Measurements from ENCODE around the gene DNLZ.
"Not testable (repeated sequence)": the region's sequence is repeated elsewhere in the genome, so short reads cannot be mapped to it uniquely, and the experiment has no call there.

DNLZ gene

GRCh38 chr9:136326061-136326760, 37.3 kb downstream of the DNLZ start:
- no peaks in the 10 kb centered on the region for H3K36me3 ChIP-seq (ENCODE audit: control insufficient read depth, insufficient read depth, low read length)
- H3K4me1 ChIP-seq (ENCODE audit: control insufficient read depth, insufficient read depth, low read length, poor library complexity, severe bottlenecking), result peaks cover 11% of the 10 kb centered on the region
- no peak overlapping the region for H3K4me3 ChIP-seq (ENCODE audit: insufficient read depth, low read depth, low read length, poor library complexity, severe bottlenecking)
- no peaks in the 10 kb centered on the region for H3K27me3 ChIP-seq (replicated peaks; ENCODE audit: control insufficient read depth, insufficient read depth, low read length, poor library complexity, severe bottlenecking)
- H3K27ac ChIP-seq (ENCODE audit: insufficient read depth, low read length, poor library complexity, severe bottlenecking), result no peak overlapping the region
- no peaks in the 10 kb centered on the region for H3K9me3 ChIP-seq (ENCODE audit: control insufficient read depth, low read length)
- no peak for DNase-seq

- Histone ChIP-seq H3K36me3 (ENCODE audit: control insufficient read depth, insufficient read depth, low read length) (no peaks in the 10 kb centered on the region), H3K4me3 (ENCODE audit: insufficient read depth, low read depth, low read length, poor library complexity, severe bottlenecking) (no peak overlapping the region), H3K27ac (ENCODE audit: insufficient read depth, low read length, poor library complexity, severe bottlenecking) (no peak overlapping the region), H3K27me3 (replicated peaks; ENCODE audit: control insufficient read depth, insufficient read depth, low read length, poor library complexity, severe bottlenecking) (no peaks in the 10 kb centered on the region), H3K9me3 (ENCODE audit: control insufficient read depth, low read length) (no peaks in the 10 kb centered on the region), H3K4me1 (ENCODE audit: control insufficient read depth, insufficient read depth, low read length, poor library complexity, severe bottlenecking) (peaks cover 11% of the 10 kb centered on the region)
- DNase-seq, result no peak
These were observed 38.2 kb downstream of the DNLZ start for GRCh38 chr9:136325358-136325757.

- Histone ChIP-seq H3K27me3 (replicated peaks; ENCODE audit: control insufficient read depth, insufficient read depth, low read length, poor library complexity, severe bottlenecking) (no peaks in the 10 kb centered on the region), H3K27ac (ENCODE audit: insufficient read depth, low read length, poor library complexity, severe bottlenecking) (no peak overlapping the region), H3K4me1 (ENCODE audit: control insufficient read depth, insufficient read depth, low read length, poor library complexity, severe bottlenecking) (peaks cover 11% of the 10 kb centered on the region), H3K4me3 (ENCODE audit: insufficient read depth, low read depth, low read length, poor library complexity, severe bottlenecking) (no peak overlapping the region), H3K9me3 (ENCODE audit: control insufficient read depth, low read length) (no peaks in the 10 kb centered on the region), H3K36me3 (ENCODE audit: control insufficient read depth, insufficient read depth, low read length) (no peaks in the 10 kb centered on the region)
- DNase-seq, result no peak
These were observed 38.8 kb downstream of the DNLZ start for GRCh38 chr9:136324501-136325300.

- H3K27me3 ChIP-seq (replicated peaks; ENCODE audit: control insufficient read depth, insufficient read depth, low read length, poor library complexity, severe bottlenecking), result no peaks in the 10 kb centered on the region
- DNase-seq, result no peak
- no peaks in the 10 kb centered on the region for H3K36me3 ChIP-seq (ENCODE audit: control insufficient read depth, insufficient read depth, low read length)
- no peaks in the 10 kb centered on the region for H3K9me3 ChIP-seq (ENCODE audit: control insufficient read depth, low read length)
- no peak overlapping the region for H3K4me3 ChIP-seq (ENCODE audit: insufficient read depth, low read depth, low read length, poor library complexity, severe bottlenecking)
- H3K4me1 ChIP-seq (ENCODE audit: control insufficient read depth, insufficient read depth, low read length, poor library complexity, severe bottlenecking), result peaks cover 8% of the 10 kb centered on the region
- no peak overlapping the region for H3K27ac ChIP-seq (ENCODE audit: insufficient read depth, low read length, poor library complexity, severe bottlenecking)
These were observed 40.2 kb downstream of the DNLZ start for GRCh38 chr9:136323371-136323789.

- Histone ChIP-seq H3K4me3 (ENCODE audit: insufficient read depth, low read depth, low read length, poor library complexity, severe bottlenecking) (no peak overlapping the region), H3K27ac (ENCODE audit: insufficient read depth, low read length, poor library complexity, severe bottlenecking) (no peak overlapping the region), H3K27me3 (replicated peaks; ENCODE audit: control insufficient read depth, insufficient read depth, low read length, poor library complexity, severe bottlenecking) (no peaks in the 10 kb centered on the region), H3K4me1 (ENCODE audit: control insufficient read depth, insufficient read depth, low read length, poor library complexity, severe bottlenecking) (peaks cover 3% of the 10 kb centered on the region), H3K36me3 (ENCODE audit: control insufficient read depth, insufficient read depth, low read length) (no peaks in the 10 kb centered on the region), H3K9me3 (ENCODE audit: control insufficient read depth, low read length) (no peaks in the 10 kb centered on the region)
- DNase-seq, result no peak
These were observed 40.7 kb downstream of the DNLZ start for GRCh38 chr9:136322756-136323330.

- Histone ChIP-seq H3K4me1 (ENCODE audit: control insufficient read depth, insufficient read depth, low read length, poor library complexity, severe bottlenecking) (no peaks in the 10 kb centered on the region), H3K27ac (ENCODE audit: insufficient read depth, low read length, poor library complexity, severe bottlenecking) (no peak overlapping the region), H3K9me3 (ENCODE audit: control insufficient read depth, low read length) (no peaks in the 10 kb centered on the region), H3K36me3 (ENCODE audit: control insufficient read depth, insufficient read depth, low read length) (no peaks in the 10 kb centered on the region), H3K4me3 (ENCODE audit: insufficient read depth, low read depth, low read length, poor library complexity, severe bottlenecking) (no peak overlapping the region), H3K27me3 (replicated peaks; ENCODE audit: control insufficient read depth, insufficient read depth, low read length, poor library complexity, severe bottlenecking) (no peaks in the 10 kb centered on the region)
- no peak for DNase-seq
These were observed 42.0 kb downstream of the DNLZ start for GRCh38 chr9:136321561-136321960.

GRCh38 chr9:136320972-136321371, 42.6 kb downstream of the DNLZ start:
- H3K27ac ChIP-seq (ENCODE audit: insufficient read depth, low read length, poor library complexity, severe bottlenecking); H3K4me1 ChIP-seq (ENCODE audit: control insufficient read depth, insufficient read depth, low read length, poor library complexity, severe bottlenecking); H3K36me3 ChIP-seq (ENCODE audit: control insufficient read depth, insufficient read depth, low read length); H3K9me3 ChIP-seq (ENCODE audit: control insufficient read depth, low read length); H3K4me3 ChIP-seq (ENCODE audit: insufficient read depth, low read depth, low read length, poor library complexity, severe bottlenecking); H3K27me3 ChIP-seq (replicated peaks; ENCODE audit: control insufficient read depth, insufficient read depth, low read length, poor library complexity, severe bottlenecking); DNase-seq: not testable (repeated sequence)

- H3K9me3 ChIP-seq (ENCODE audit: control insufficient read depth, low read length); H3K4me3 ChIP-seq (ENCODE audit: insufficient read depth, low read depth, low read length, poor library complexity, severe bottlenecking); H3K27ac ChIP-seq (ENCODE audit: insufficient read depth, low read length, poor library complexity, severe bottlenecking); H3K4me1 ChIP-seq (ENCODE audit: control insufficient read depth, insufficient read depth, low read length, poor library complexity, severe bottlenecking); DNase-seq; H3K27me3 ChIP-seq (replicated peaks; ENCODE audit: control insufficient read depth, insufficient read depth, low read length, poor library complexity, severe bottlenecking); H3K36me3 ChIP-seq (ENCODE audit: control insufficient read depth, insufficient read depth, low read length): not testable (repeated sequence)
These were observed 43.6 kb downstream of the DNLZ start for GRCh38 chr9:136319955-136320354.

GRCh38 chr9:136319244-136319643, 44.3 kb downstream of the DNLZ start:
- H3K4me1 ChIP-seq (ENCODE audit: control insufficient read depth, insufficient read depth, low read length, poor library complexity, severe bottlenecking); H3K27me3 ChIP-seq (replicated peaks; ENCODE audit: control insufficient read depth, insufficient read depth, low read length, poor library complexity, severe bottlenecking); DNase-seq; H3K4me3 ChIP-seq (ENCODE audit: insufficient read depth, low read depth, low read length, poor library complexity, severe bottlenecking); H3K36me3 ChIP-seq (ENCODE audit: control insufficient read depth, insufficient read depth, low read length); H3K9me3 ChIP-seq (ENCODE audit: control insufficient read depth, low read length); H3K27ac ChIP-seq (ENCODE audit: insufficient read depth, low read length, poor library complexity, severe bottlenecking): not testable (repeated sequence)

- Histone ChIP-seq H3K9me3 (ENCODE audit: control insufficient read depth, low read length) (no peaks in the 10 kb centered on the region), H3K4me1 (ENCODE audit: control insufficient read depth, insufficient read depth, low read length, poor library complexity, severe bottlenecking) (no peaks in the 10 kb centered on the region), H3K27me3 (replicated peaks; ENCODE audit: control insufficient read depth, insufficient read depth, low read length, poor library complexity, severe bottlenecking) (no peaks in the 10 kb centered on the region), H3K27ac (ENCODE audit: insufficient read depth, low read length, poor library complexity, severe bottlenecking) (no peak overlapping the region), H3K36me3 (ENCODE audit: control insufficient read depth, insufficient read depth, low read length) (no peaks in the 10 kb centered on the region), H3K4me3 (ENCODE audit: insufficient read depth, low read depth, low read length, poor library complexity, severe bottlenecking) (no peak overlapping the region)
- DNase-seq, result no peak
These were observed 44.7 kb downstream of the DNLZ start for GRCh38 chr9:136318776-136319241.
